Activated naive CD4-positive, alpha-beta T cell treated with anti-CD3 and anti-CD28 coated beads for 36 hours (primary cell): ENCODE measurements around the gene ARHGEF4. TPM values are rescaled to one million over a fixed set of nuclear protein-coding genes. Genes with fewer than 3 reads are reported as not detected.

ENCODE experiments used
- CTCF ChIA-PET: fragments of 350-600 bp; sonication (Branson Sonifier 250); formaldehyde crosslinking; loops from one replicate; lab custom pipeline; 2021; ENCODE audit warnings: antibody characterized with exemption; lab: Charles Lee
- DNase-seq: peaks from one replicate; pipeline ENCODE4 v3.0.0-alpha.2; 2020
- H3K27ac Mint-ChIP-seq: one replicate; pipeline ENCODE4 v1.8.0; 2021; ENCODE audit warnings: mild to moderate bottlenecking, mixed read lengths
- H3K27me3 Mint-ChIP-seq: one replicate; pipeline ENCODE4 v1.8.0; 2021; ENCODE audit warnings: low read depth, mixed read lengths
- H3K36me3 Mint-ChIP-seq: one replicate; pipeline ENCODE4 v1.8.0; 2021; ENCODE audit warnings: low read depth, mixed read lengths
- H3K4me1 Mint-ChIP-seq: one replicate; pipeline ENCODE4 v1.8.0; 2021; ENCODE audit warnings: low read depth, mixed read lengths
- H3K4me3 Mint-ChIP-seq: one replicate; pipeline ENCODE4 v1.8.0; 2021; ENCODE audit warnings: mild to moderate bottlenecking, moderate library complexity, mixed read lengths
- H3K9me3 Mint-ChIP-seq: one replicate; pipeline ENCODE4 v1.8.0; 2021; ENCODE audit warnings: mixed read lengths
- intact Hi-C: fragments of 100-400 bp; cut with micrococcal nuclease; formaldehyde crosslinking; loops from one replicate; pipeline ENCODE4 v1.15.1; 2023
- total RNA-seq, 2 experiments: library from RNA; stranded (reverse); gene quantifications; one replicate each; pipeline ENCODE4 v1.2.3, GENCODE V29; 2021

The ARHGEF4 gene
- total RNA-seq, 2 experiments from 2014 or later: 2.6 to 3.3 TPM

DNA sequence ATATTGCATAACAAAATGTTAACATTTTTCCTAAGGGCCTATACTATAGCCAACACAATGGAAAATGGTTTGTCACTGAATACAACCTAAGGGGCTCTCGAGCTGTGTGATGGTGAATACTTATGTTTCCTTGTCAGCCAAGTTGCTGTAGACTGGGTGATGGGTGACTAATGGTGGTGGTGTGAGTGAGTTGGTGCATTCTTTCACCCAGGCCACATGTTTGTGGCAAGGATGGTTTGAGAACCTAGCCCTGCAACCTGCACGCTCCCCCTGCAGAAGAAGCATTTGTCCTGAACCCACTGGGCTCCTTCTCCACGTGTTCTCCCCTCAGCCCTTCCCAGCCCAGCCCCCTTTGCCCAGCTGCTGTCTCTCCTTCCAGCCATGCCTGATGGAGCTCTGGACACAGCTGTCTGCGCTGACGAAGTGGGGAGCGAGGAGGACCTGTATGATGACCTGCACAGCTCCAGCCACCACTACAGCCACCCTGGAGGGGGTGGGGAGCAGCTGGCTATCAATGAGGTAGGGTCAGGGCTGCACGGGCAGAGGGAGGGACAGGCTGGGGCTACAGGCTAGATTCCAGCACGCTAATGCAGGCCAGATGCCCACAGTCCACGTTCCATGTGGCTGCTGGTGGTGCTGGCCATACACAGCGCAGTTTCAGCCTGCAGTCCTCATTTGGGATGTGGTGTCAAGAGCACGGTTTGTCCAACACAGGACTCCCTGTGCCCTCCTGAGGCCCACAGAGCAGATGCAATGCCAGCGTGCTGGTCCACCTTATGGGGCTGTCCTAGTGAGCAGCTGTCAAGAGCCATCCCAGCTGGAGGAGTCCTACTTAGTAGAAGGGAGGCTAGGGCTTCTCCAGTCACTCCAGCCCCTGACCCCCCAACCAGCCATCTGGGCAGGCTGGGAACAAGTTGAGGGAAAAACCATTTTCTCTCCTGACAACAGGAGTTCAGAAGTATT is 191.1 kb downstream of the ARHGEF4 start:
- Mint-ChIP-seq H3K4me3 (no peak overlapping the region), H3K9me3 (no peaks in the 10 kb centered on the region), H3K4me1 (no peaks in the 10 kb centered on the region), H3K27ac (no peak overlapping the region), H3K36me3 (no peaks in the 10 kb centered on the region), H3K27me3 (peaks cover 16% of the 10 kb centered on the region)
- intact Hi-C loops: no loop called here
- DNase-seq: no peak
- CTCF ChIA-PET: interaction anchor here (0.6 kb wide), 1 partner anchor 25 kb away, joined by 3 read pairs; no protein-coding TSS in a partner anchor

DNA sequence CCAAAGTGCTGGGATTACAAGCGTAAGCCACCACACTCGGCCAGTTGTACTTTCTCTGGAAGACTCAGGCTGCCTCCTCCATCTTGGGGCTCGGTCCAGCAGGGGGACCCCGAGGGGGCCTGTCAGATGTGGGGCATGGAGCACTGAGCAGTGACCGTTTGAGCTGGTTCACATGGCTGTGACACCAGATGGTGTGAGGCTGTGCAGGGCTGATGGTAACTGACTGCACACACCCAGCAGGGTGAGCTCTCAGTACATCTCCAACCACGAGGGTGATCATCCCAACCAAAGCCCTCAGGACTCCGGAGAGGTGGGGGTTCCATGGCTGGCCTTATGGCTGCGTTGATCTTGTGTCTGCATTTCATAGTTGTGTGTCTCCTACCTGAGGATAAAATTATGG is 193.1 kb downstream of the ARHGEF4 start:
- H3K4me3 Mint-ChIP-seq: no peak overlapping the region
- H3K4me1 Mint-ChIP-seq: peaks cover 6% of the 10 kb centered on the region
- intact Hi-C loops: no loop called here
- DNase-seq: no peak
- H3K27ac Mint-ChIP-seq: no peak overlapping the region
- peaks cover 27% of the 10 kb centered on the region for H3K27me3 Mint-ChIP-seq
- no peaks in the 10 kb centered on the region for H3K36me3 Mint-ChIP-seq
- H3K9me3 Mint-ChIP-seq: no peaks in the 10 kb centered on the region
- CTCF ChIA-PET: no interaction called here

GRCh38 chr2:131030478-131030971 is 193.8 kb downstream of the ARHGEF4 start:
- CTCF ChIA-PET: no interaction called here
- Mint-ChIP-seq H3K4me1 (peaks cover 6% of the 10 kb centered on the region), H3K9me3 (no peaks in the 10 kb centered on the region), H3K27ac (no peak overlapping the region), H3K36me3 (no peaks in the 10 kb centered on the region), H3K27me3 (peaks cover 21% of the 10 kb centered on the region), H3K4me3 (no peak overlapping the region)
- intact Hi-C loops: no loop called here
- no peak for DNase-seq

DNA sequence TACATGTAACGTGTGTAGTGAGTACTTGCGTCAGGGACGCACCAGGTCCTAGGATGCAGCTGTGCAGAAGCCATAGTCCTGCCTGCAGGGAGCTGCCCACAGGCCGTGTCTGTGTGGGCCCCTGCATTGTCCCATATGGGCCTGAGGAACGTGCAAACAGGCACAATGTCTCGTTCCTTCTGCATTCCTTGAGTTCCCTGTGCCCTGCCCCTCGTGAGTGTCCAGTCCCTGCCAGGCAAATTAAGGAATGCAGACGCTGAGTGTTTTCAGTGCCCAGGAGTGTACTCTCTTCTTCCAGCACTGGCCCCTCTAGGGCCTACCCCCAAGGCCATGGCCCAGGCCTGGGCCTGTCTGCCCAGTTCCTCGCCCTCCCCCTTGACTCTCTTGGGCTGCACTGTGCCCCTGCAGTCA is 194.7 kb downstream of the ARHGEF4 start:
- CTCF ChIA-PET: no interaction called here
- H3K36me3 Mint-ChIP-seq: no peaks in the 10 kb centered on the region
- H3K9me3 Mint-ChIP-seq: no peaks in the 10 kb centered on the region
- no peak for DNase-seq
- peaks cover 6% of the 10 kb centered on the region for H3K4me1 Mint-ChIP-seq
- no peak overlapping the region for H3K27ac Mint-ChIP-seq
- no peak overlapping the region for H3K4me3 Mint-ChIP-seq
- peaks cover 20% of the 10 kb centered on the region for H3K27me3 Mint-ChIP-seq
- intact Hi-C loops: no loop called here

DNA sequence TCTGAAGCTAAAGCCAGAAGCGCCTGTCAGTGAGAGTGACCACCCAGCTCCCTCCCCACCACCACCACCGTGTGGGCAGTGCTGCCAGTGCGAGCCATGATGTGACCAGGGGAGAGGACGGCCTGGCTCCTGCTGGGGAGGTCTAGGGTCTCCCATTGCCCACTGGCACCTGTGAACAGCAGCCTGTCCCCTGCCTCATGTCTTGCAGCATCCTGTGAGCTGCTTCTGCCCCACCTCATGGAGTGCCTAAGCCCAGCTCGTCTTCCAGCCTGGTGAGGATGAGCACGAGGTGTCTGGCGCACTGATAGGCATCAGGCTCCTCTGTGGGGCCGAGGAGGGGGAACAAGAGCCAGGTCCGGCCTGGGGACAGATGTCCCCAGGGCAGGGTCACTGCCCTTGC is 195.2 kb downstream of the ARHGEF4 start:
- Mint-ChIP-seq H3K4me3 (no peak overlapping the region), H3K4me1 (peaks cover 6% of the 10 kb centered on the region), H3K36me3 (no peaks in the 10 kb centered on the region), H3K27ac (no peak overlapping the region), H3K27me3 (peaks cover 20% of the 10 kb centered on the region), H3K9me3 (no peaks in the 10 kb centered on the region)
- intact Hi-C loops: no loop called here
- DNase-seq: no peak
- CTCF ChIA-PET: no interaction called here

DNA sequence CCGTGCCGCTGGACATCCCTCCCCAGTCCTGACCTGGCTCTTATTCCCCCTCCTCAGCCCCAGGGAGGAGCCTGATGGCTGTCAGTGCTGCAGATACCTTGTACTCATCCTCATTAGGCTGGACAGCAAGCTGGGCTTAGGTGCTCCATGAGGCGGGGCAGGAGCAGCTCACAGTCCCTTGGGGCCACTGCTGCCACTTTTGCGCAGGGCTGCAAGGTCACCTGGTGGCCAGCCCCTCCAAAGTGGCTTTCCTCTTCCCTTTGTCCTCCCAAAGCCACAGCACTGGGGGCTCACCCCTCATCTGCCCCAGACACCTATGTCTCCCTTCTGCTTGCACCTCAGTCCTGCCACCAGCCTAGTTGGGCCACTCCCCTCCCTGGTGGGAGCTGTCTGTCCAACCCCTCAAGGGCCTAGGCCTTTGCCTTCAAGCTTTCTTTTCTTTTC is 195.7 kb downstream of the ARHGEF4 start:
- Mint-ChIP-seq H3K27me3 (peaks cover 17% of the 10 kb centered on the region), H3K36me3 (no peaks in the 10 kb centered on the region), H3K4me3 (no peak overlapping the region), H3K27ac (no peak overlapping the region), H3K9me3 (no peaks in the 10 kb centered on the region), H3K4me1 (peaks cover 6% of the 10 kb centered on the region)
- intact Hi-C loops: no loop called here
- CTCF ChIA-PET: interaction anchor here (0.7 kb wide), 1 partner anchor 11 kb away, joined by 7 read pairs; no protein-coding TSS in a partner anchor
- no peak for DNase-seq

DNA sequence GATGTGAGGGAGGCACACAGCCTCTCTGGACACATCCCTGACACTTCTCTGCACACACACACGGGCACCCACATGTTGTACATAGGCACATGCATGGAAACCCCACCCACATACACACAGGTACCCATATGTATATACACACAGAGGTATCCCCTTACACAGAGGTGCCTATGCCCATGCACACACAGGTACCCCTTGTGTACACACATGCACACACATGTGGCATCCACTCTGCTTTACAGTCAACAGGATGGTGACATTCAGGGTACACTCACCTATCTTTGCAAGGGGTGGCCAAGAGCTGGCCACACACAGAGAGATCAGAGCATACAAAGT is 197.0 kb downstream of the ARHGEF4 start:
- Mint-ChIP-seq H3K4me1 (peaks cover 6% of the 10 kb centered on the region), H3K4me3 (no peak overlapping the region), H3K36me3 (no peaks in the 10 kb centered on the region), H3K27me3 (peaks cover 13% of the 10 kb centered on the region), H3K9me3 (no peaks in the 10 kb centered on the region), H3K27ac (no peak overlapping the region)
- CTCF ChIA-PET: no interaction called here
- intact Hi-C loops: no loop called here
- DNase-seq: no peak

DNA sequence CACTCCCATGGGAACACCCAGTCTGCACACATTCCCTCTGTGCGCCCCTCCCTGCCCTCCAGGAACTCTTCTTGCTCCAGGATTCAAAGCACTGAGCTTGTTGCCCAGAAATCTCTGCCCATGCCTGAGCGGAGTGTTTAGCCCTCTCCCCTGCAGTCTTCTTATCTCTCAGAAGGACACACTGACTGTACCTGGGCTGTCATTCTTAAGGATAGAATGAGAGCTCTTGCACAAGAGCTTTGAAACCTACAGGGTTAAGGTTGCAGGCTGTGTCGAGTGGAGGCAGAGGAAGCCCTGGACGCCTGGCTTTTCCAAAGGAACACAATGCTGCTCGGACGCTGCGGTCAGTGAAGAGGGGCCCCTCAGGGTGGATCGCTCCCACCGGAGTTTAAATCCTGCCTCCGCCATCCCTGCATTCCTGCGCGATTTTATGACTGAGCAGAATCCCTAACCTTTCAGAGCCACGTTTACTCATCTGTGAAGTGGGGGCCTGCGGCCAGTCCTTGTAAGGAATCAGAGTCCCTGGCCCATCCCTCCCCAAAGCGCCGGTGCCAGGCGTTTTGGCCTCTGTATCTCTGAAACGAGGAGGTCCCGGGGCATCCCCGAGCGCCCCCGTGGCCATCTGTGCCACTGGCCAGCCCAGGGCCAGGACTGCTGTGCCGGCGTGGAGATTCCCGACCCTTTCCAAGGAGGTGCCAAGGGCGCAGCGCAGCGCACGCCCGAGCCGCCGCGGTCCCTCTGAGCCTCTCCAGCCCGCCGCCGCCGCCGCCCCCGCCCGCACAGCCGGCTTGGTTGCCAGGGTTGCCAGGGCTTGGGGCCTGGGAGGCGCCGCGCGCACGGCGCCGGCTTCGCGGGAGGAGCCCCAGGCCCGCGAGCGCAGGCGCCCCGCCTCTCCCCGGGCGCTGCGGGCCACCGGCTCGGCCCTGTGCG is 197.7 kb downstream of the ARHGEF4 start:
- Mint-ChIP-seq H3K4me3 (peak overlapping the region; percentile 29), H3K36me3 (no peaks in the 10 kb centered on the region), H3K27me3 (peaks cover 13% of the 10 kb centered on the region), H3K9me3 (no peaks in the 10 kb centered on the region), H3K4me1 (peaks cover 10% of the 10 kb centered on the region), H3K27ac (no peak overlapping the region)
- intact Hi-C loops: no loop called here
- CTCF ChIA-PET: no interaction called here
- peak; percentile 27 for DNase-seq

DNA sequence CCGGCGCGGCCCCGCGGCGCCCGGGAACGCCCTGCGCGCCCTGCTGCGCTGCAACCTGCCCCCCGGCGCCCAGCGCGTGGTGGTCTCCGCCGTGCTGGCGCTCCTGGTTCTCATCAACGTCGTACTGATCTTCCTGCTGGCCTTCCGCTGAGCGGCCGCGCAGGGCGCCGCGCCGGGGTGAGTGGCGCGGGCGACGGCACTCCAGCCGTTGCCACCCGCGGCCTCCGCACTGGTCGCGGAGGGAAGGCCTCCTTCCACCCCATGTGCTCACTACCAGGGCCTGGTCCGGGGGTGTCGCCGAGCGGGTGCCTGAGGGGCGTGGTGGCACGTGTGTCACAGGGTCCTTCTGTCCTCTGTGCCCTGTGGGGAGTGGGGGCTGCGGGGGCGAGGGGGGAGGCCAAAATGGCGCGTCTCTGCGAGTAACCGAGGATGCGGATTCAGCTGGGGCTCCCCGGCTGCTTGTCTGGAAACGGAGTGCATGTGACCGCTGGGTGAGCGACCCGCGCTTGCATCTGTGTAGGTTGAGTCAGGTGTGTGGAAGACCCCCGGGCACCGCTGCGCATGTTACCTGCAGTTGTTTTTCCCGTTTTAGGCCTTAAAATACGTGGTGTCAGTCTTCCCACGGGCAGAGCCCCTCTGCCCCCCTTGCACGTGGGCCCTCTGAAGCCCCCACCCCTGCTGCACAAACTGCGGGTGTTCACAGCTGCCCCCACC is 198.6 kb downstream of the ARHGEF4 start:
- Mint-ChIP-seq H3K9me3 (no peaks in the 10 kb centered on the region), H3K27ac (no peak overlapping the region), H3K36me3 (no peaks in the 10 kb centered on the region), H3K4me3 (peak overlapping the region; percentile 57), H3K27me3 (peaks cover 13% of the 10 kb centered on the region), H3K4me1 (peaks cover 15% of the 10 kb centered on the region)
- intact Hi-C loops: no loop called here
- CTCF ChIA-PET: no interaction called here
- no peak for DNase-seq

GRCh38 chr2:131035826-131036231 is 199.1 kb downstream of the ARHGEF4 start:
- CTCF ChIA-PET: no interaction called here
- Mint-ChIP-seq H3K4me1 (peaks cover 20% of the 10 kb centered on the region), H3K4me3 (peak overlapping the region; percentile 57), H3K27me3 (peaks cover 14% of the 10 kb centered on the region), H3K9me3 (no peaks in the 10 kb centered on the region), H3K27ac (no peak overlapping the region), H3K36me3 (no peaks in the 10 kb centered on the region)
- no peak for DNase-seq
- intact Hi-C loops: no loop called here

DNA sequence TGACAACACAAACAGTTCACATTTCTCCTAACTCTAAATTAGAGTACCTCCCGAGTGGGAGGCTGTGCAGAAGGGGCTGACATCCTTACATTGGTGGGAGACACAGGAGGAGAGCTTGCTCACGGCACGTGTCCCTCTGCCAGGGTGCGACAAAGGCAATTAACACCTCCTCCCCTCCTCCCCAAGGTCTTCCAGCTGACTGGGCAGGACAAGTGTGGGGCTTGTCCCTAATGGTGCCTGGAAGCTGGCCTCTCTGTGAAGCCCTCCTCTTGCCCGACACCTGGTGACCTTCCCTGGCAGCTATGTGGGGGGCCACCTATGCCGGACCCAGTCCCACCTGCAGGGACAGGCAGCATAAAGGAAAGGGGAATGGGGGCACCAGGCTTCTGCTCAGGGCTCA is 199.6 kb downstream of the ARHGEF4 start:
- intact Hi-C loops: no loop called here
- H3K9me3 Mint-ChIP-seq: no peaks in the 10 kb centered on the region
- CTCF ChIA-PET: no interaction called here
- H3K36me3 Mint-ChIP-seq: no peaks in the 10 kb centered on the region
- DNase-seq: no peak
- H3K4me1 Mint-ChIP-seq: peaks cover 25% of the 10 kb centered on the region
- H3K27me3 Mint-ChIP-seq: peaks cover 18% of the 10 kb centered on the region
- H3K4me3 Mint-ChIP-seq: no peak overlapping the region
- H3K27ac Mint-ChIP-seq: no peak overlapping the region
